Effector memory CD4-positive, alpha-beta T cell (primary cell): Measurements from ENCODE around the gene DUOXA2.

ENCODE experiments used
- DNase-seq, 3 donors: peaks; one replicate each; pipeline ENCODE4 v3.0.0-alpha.2; 2020
- H3K27ac ChIP-seq: 2 replicates; pipeline ENCODE4 v1.7.0; 2013; ENCODE audit warnings: mild to moderate bottlenecking, low read length, moderate library complexity; ENCODE audit not compliant: insufficient read depth, poor library complexity, severe bottlenecking
- H3K27me3 ChIP-seq: replicated peaks from 2 replicates; pipeline ENCODE4 v1.7.0; 2013; ENCODE audit warnings: mild to moderate bottlenecking, low read length; ENCODE audit not compliant: insufficient read depth, control insufficient read depth, poor library complexity, severe bottlenecking
- H3K36me3 ChIP-seq: 2 replicates; pipeline ENCODE4 v1.7.0; 2013; ENCODE audit warnings: mild to moderate bottlenecking, low read length, moderate library complexity; ENCODE audit not compliant: control insufficient read depth, insufficient read depth
- H3K4me1 ChIP-seq: 2 replicates; pipeline ENCODE4 v1.7.0; 2013; ENCODE audit warnings: low read length, mild to moderate bottlenecking; ENCODE audit not compliant: control insufficient read depth, insufficient read depth, poor library complexity, severe bottlenecking
- H3K4me3 ChIP-seq: 2 replicates; pipeline ENCODE4 v1.7.0; 2013; ENCODE audit warnings: low read length, low read depth, mild to moderate bottlenecking; ENCODE audit not compliant: insufficient read depth, poor library complexity, severe bottlenecking
- H3K9me3 ChIP-seq: 2 replicates; pipeline ENCODE4 v1.7.0; 2013; ENCODE audit warnings: mild to moderate bottlenecking, low read length, moderate library complexity; ENCODE audit not compliant: control insufficient read depth

DUOXA2 gene

DNA sequence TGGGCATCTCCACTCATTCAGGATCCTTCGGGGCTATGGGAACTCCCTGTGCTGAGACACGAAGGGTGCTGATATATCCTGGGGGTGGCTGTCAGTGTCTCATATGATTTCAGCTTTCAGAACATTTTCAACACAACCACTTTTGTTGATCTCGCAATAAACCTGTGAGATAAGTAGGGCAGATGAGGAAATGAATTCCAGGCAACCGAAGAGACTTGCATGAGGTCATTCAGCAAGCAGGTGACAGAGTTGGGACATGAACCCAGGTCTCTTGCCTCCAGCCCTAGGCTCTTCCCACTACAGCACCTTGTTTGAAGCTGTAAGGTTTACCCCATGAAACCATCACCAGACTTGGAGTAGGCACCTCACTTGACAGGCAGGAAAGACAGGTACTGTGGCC is 32.3 kb downstream of the DUOXA2 start:
- Histone ChIP-seq H3K36me3 (no peaks in the 10 kb centered on the region), H3K27me3 (no peaks in the 10 kb centered on the region), H3K4me3 (no peak overlapping the region), H3K27ac (no peak overlapping the region), H3K9me3 (no peaks in the 10 kb centered on the region), H3K4me1 (no peaks in the 10 kb centered on the region)
- DNase-seq, result no peak

DNA sequence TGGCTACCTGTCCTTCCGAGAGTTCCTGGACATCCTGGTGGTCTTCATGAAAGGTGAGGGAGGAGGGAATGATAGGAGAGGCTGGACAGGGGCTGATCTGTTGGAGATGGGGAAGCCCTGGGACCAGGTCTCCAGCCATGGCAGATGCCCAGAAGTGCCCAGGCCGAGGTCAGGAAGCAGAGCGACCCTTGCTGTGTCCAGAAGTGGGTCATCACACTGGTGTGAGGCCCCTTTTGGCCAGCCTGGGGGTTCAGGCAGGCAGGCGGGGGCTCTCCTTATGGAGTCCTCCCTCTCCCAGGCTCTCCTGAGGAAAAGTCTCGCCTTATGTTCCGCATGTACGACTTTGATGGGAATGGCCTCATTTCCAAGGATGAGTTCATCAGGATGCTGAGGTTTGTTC is 33.5 kb downstream of the DUOXA2 start:
- Histone ChIP-seq H3K4me3 (no peak overlapping the region), H3K4me1 (no peaks in the 10 kb centered on the region), H3K27ac (no peak overlapping the region), H3K9me3 (no peaks in the 10 kb centered on the region), H3K27me3 (no peaks in the 10 kb centered on the region), H3K36me3 (no peaks in the 10 kb centered on the region)
- no peak for DNase-seq

DNA sequence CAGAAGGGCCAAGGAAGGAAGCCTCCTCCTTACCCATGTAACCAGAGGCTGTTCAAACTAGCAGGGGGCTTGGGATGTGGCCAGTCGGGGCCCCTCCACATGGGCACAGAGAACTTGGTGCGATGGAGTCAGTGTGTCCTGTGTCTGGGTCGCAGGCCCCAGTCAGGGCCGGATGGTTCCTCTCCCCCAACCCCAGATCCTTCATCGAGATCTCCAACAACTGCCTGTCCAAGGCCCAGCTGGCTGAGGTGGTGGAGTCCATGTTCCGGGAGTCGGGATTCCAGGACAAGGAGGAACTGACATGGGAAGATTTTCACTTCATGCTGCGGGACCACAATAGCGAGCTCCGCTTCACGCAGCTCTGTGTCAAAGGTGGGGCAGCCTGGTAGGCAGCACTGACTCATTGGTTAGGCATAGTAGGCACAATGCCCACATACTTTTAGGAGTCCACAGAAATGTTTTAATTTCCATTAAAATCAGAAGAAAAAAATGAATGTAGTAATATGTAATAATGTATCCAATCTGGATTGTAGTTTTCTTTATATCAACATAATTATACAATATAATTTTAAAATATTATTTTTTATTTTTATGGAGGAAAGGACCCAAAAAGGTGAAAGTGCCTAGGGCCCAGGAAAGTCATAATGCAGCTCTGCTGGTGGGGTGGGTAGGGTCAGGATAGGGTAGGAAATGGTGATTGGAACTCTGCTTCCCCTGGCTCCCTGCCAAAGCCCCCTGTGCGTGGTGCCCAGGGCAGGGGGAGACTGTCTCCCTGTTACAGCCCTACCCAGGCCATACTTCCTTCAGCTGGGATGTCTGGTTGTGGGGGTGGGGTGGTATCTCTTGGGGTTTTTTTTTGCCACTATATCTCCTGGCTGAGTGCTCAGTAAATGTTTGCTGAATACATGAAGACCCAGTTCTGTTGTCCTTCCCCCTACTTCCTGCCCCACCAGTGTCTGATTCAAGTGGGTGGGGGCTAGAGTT is 34.2 kb downstream of the DUOXA2 start:
- Histone ChIP-seq H3K27ac (no peak overlapping the region), H3K4me3 (no peak overlapping the region), H3K4me1 (no peaks in the 10 kb centered on the region), H3K9me3 (no peaks in the 10 kb centered on the region), H3K27me3 (no peaks in the 10 kb centered on the region), H3K36me3 (no peaks in the 10 kb centered on the region)
- no peak for DNase-seq

DNA sequence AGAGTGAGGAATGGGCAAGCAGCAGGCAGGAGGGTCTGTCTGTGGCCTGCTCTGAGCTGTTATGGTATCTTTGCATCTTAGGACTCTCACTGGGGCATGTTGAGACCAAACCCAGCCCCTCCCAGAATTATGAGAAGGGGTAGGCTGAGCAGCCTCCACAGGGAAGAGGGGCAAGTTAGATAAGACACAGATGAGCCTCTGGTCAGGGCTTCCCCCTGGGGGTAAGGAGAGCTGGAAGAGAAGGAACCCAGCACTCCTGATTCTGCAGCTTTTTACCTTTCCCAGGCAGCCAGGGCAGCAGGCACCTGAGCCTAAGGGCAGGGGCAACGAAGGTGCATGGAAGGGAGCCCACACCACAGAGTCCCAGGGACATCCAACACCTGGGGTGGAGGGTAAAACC is 34.9 kb downstream of the DUOXA2 start:
- H3K27me3 ChIP-seq, result no peaks in the 10 kb centered on the region
- no peaks in the 10 kb centered on the region for H3K4me1 ChIP-seq
- H3K36me3 ChIP-seq, result no peaks in the 10 kb centered on the region
- H3K4me3 ChIP-seq, result no peak overlapping the region
- H3K9me3 ChIP-seq, result no peaks in the 10 kb centered on the region
- DNase-seq, result no peak
- H3K27ac ChIP-seq, result no peak overlapping the region

DNA sequence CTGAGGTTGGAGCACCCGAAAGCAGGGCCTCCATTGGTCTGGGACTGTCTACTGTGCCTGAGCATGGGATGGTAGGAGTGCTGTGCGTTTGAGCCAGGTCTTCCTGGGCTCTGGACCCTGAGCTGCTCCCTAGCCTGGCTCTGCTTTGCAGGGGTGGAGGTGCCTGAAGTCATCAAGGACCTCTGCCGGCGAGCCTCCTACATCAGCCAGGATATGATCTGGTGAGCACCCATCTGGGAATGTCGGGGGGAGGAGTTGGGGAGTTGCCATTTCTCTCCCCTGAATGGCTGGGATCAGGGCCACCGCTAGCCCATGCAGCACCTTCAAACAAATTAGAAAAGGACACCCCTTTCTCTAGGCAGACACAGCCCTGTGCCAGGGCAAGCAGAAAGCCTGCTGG is 36.4 kb downstream of the DUOXA2 start:
- Histone ChIP-seq H3K36me3 (no peaks in the 10 kb centered on the region), H3K27me3 (no peaks in the 10 kb centered on the region), H3K9me3 (no peaks in the 10 kb centered on the region), H3K4me1 (no peaks in the 10 kb centered on the region), H3K27ac (no peak overlapping the region), H3K4me3 (no peak overlapping the region)
- DNase-seq, result no peak

DNA sequence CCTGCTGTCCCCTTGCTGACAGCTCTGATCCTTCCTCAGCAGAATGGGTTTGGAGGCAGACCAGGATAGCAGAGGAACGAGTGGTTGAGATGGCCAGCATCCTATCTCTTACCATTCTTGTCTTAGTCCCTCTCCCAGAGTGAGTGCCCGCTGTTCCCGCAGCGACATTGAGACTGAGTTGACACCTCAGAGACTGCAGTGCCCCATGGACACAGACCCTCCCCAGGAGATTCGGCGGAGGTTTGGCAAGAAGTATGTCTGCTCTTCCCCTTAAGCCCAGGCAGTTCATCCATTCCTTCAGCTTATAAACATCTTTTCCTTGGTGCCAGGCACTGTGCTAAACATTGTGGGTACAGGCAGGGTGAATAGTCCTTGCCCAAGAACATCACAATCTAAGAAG is 36.9 kb downstream of the DUOXA2 start:
- Histone ChIP-seq H3K4me1 (no peaks in the 10 kb centered on the region), H3K27me3 (no peaks in the 10 kb centered on the region), H3K9me3 (no peaks in the 10 kb centered on the region), H3K36me3 (no peaks in the 10 kb centered on the region), H3K27ac (no peak overlapping the region), H3K4me3 (no peak overlapping the region)
- no peak for DNase-seq

DNA sequence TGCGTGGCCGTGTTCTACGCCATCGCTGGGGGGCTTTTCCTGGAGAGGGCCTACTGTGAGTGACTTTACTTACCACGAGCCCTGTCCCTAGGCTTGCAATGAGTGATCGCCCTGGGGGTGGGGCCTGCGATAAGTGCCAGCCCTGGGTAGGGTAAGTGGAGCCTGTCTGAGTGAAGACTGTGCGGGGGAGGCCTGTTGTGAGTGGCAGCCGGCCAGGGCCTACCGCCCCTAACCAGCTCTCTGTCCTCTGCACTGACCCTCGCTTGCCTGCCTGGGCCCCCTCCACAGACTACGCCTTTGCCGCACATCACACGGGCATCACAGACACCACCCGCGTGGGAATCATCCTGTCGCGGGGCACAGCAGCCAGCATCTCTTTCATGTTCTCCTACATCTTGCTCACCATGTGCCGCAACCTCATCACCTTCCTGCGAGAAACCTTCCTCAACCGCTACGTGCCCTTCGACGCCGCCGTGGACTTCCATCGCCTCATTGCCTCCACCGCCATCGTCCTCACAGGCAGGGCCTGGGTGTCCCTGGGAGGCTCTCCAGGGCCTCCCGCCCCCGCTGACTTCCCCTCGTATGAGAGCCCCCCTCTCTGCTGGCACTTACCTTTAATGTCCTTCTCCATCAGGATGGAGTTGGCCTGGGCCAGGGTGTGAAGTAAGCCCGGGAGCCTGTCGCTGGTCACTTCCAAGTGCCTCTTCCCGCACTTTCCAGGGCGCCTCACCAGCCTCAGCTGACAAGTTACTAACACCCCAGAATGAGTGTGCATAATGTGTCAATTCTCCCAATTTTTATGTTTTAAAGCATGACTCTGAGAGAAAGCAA is 38.1 kb downstream of the DUOXA2 start:
- DNase-seq, result no peak
- no peak overlapping the region for H3K27ac ChIP-seq
- no peaks in the 10 kb centered on the region for H3K9me3 ChIP-seq
- no peak overlapping the region for H3K4me3 ChIP-seq
- no peaks in the 10 kb centered on the region for H3K4me1 ChIP-seq
- no peaks in the 10 kb centered on the region for H3K27me3 ChIP-seq
- H3K36me3 ChIP-seq, result no peaks in the 10 kb centered on the region

DNA sequence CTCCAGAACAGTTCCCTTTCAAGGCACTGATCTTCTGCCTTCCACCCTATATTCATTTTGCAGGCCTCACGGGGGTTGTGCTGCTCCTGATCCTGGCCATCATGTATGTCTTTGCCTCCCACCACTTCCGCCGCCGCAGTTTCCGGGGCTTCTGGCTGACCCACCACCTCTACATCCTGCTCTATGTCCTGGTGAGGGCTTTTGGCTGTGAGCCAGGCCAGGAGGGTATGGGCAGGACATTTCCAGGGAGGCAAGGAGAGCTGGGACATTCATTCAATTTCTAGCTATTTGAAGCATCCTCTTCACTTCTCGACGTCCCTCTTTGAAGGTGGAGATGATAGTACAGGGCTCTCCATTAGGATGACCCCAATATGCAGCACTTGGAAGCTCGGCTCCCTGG is 41.6 kb downstream of the DUOXA2 start:
- Histone ChIP-seq H3K4me1 (no peaks in the 10 kb centered on the region), H3K9me3 (no peaks in the 10 kb centered on the region), H3K27me3 (no peaks in the 10 kb centered on the region), H3K36me3 (no peaks in the 10 kb centered on the region), H3K4me3 (no peak overlapping the region), H3K27ac (no peak overlapping the region)
- DNase-seq, result no peak

DNA sequence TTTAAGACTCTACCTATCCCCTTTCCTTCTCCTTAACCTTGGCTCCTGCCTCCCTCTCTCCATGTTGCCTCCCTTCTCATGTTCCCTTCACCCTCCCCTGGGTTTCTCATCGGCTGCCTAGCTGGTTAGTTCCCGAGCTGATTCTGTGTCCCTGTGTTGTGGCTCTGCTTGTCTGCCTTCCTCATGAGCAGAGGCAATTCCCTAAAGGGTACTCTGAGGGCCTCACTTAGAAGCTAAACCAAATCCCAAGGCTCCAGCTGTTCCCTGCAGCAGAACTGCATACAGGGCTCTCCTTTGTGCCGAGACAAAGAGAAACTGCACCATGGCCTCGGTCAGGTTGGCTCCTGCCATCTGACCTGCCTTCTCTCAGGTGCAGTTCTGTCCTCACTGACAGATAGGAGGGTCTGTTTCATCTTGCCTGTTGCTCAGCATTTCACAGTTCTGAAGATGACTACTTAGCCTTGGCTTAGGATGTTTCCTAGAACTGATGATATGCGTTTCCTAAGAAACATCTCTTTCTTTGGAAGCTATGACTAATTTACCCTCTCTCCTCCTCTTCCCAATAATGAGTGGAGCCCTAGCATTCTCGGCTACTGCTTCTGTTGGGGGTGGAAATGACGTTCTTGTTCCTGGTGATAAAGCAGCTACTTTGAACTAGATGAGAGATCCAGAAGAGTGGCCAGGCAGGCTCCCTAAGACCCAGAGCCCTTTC is 42.8 kb downstream of the DUOXA2 start:
- no peaks in the 10 kb centered on the region for H3K4me1 ChIP-seq
- no peaks in the 10 kb centered on the region for H3K27me3 ChIP-seq
- H3K4me3 ChIP-seq, result no peak overlapping the region
- no peak overlapping the region for H3K27ac ChIP-seq
- H3K36me3 ChIP-seq, result no peaks in the 10 kb centered on the region
- DNase-seq, result no peak
- no peaks in the 10 kb centered on the region for H3K9me3 ChIP-seq
